NCI-H82 treated with DMSO at 0.1 percent for 48 hours (cell line): ENCODE results near the gene IFI35.

Experiments
- DNase-seq: peaks from one replicate; lab custom pipeline; 2025; ENCODE audit not compliant: unreplicated experiment; lab: John Stamatoyannopoulos, UW

IFI35 gene

DNA sequence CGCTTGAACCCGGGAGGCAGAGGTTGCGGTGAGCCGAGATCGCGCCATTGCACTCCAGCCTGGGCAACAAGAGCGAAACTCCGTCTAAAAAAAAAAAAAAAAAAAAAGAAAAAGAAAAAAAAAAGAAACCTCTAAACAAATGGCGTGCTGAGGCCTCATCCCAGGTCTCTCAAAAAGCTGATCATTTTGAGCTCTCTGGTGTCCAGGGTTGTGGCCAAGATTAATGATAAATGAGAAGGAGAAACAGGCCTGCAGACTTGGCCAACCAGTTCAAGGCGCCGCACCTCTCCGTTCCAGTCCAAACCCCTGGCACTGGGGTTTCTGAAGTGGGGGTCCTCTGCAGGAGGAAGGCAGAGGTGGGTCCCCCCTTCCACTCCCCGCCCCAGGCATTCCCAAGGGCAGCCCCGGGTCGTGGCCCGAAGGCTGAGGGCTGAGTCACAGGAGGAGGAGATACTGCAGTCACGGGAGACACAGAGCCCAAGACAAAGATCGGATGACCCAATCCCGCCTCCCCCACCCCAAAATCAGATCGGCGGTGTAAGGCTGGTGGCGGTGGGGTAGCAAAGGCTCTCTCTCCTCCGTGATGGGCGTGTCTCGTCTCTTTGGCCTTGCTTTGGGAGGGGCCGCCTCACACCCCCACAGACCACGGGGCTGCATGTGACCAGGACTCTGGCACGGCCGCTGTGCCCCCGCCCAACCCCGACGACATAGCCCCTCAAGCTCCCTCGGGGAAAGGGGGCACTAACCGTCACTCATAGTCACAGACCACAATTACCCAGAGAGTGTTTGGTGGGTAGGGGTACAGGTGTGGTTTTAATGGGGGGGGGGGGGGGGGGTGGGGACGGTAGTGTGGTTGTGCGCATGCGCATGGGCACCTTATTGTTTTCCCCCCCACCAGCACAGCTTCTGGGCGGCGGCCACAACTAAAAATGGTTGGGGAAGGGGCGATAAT lies 14.5 kb downstream of the IFI35 start:
- DNase-seq, result no peak

DNA sequence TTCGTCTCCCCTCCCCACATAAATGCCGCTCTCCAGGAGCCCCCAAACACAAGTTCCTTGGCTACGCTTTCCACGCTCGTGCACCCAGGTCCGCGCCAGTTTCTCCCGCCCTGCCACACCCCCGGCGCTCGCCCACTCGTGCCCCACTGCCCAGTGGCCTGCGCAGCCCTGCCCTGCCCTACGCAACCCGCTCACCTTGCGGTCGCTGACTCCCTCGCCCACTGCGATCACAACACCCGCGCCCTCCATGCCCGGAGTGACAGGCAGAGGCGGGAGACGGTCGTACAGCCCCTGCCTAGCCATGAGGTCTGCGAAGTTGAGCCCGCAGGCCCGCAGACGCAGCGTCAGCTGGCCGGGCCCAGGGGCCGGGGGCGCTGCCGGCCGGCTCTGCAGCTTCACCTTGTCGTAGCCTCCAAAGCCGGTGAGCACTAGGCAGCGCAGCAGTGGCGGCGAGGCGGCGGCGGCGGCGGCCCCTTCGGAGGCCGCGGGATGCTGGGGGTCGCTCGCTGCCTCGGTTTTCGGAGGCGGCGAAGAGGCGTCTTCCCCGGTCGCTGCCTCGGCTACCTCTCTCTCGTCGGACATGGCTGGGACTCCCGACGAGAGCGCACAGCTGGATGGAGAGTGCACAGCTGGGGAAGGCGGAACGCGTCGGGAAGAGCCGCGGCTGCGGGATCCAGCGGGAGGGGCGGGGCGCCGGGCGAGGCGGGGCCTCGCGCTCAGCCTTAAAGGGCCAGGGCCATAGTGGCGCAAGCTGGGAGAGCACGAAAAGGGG lies 15.3 kb downstream of the IFI35 start, which contains the start of gene VAT1:
VAT1 (minus strand) TSS at position 645 of the 772 bp plus-strand sequence; CDS start at position 582, 63 bp downstream.
- peak; percentile 67 for DNase-seq

DNA sequence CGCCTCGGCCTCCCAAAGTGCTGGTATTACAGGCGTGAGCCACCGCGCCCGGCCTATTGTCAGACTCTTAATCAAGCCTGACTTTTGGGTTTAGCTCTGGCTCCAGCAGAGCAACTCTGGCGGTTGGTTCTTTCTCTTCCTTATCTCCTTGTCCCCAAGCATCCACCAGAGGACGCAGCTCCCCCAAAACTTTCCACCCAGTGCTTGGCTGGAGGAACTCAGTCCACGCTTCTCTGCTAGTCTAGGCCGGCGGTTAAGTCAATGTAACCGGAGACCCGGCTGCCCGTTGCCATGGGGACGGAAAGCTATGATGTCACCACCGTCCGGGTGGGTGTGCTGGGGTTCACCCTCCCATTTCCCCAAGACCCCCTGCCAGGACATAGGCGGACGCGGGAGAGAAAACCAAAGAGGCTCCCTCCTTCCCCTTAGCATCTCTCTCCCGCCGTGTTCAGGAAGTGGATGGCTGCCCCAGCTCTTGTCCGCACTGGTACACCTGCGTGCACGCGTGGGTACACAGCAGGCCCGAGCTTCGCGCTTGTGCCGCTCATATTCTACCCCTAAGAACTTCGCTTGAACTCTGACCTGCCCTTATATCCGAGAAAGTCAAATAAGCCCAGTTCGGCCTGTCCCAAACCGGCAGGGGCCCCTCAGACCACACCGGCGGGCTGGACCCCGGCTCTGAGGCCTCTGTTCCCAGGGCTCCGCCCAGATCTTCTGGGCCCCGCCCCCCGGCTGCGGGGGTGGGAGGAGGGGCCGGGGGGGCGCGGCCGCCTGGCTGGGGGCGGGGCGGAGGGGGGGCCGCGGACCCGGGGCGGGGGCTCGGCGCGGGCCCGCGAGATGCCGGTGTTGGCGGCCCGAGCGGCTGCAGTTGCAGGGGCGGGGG lies 18.1 kb downstream of the IFI35 start, which contains the start of gene RND2:
RND2 (plus strand) TSS at position 825 of the 883 bp plus-strand sequence. CDS start 117 bp downstream, outside the sequence.
- peak; percentile 82 for DNase-seq

DNA sequence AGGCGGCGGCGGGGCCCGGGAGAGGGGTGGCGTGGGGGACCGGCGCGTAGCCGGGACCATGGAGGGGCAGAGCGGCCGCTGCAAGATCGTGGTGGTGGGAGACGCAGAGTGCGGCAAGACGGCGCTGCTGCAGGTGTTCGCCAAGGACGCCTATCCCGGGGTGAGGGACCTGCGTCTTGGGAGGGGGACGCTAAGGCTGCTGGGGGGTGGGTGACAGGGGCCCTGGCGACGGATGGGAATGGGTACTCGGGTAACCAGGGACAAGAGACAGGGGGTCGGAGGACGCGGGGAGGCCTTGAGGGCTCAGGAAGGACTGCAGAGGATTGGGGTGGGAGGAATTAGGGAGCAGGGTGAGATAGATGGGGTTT lies 18.7 kb downstream of the IFI35 start:
- no peak for DNase-seq

DNA sequence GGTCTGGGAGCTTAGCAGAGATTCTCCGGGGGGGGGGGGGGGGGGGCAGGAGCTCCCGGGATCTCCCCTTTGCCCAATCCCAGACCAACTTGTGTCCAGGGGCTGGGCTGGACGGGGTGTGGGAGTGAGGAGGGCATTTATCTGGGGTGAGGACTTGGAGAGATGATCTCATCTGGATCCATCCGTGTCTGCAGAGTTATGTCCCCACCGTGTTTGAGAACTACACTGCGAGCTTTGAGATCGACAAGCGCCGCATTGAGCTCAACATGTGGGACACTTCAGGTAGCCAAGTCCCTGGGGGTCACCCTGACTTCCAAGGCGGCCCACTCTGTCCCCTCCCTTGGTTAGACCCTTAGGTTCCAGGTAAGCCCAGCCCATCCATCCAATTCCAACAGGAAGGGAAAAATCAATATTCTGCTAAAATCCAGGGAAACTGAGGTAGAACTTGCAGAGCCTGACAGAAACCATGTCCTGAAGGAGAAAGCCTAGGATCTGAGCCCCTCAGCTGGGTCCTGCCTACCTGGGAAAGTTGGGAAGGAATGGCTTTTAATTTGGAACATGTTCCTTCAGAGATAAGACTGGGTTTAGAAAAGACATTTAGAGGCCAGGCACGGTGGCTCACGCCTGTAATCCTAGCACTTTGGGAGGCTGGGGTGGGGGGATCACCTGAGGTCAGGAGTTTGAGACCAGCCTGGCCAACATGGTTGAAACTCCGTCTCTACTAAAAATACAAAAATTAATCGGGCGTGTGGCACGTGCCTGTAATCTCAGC lies 19.4 kb downstream of the IFI35 start:
- no peak for DNase-seq

DNA sequence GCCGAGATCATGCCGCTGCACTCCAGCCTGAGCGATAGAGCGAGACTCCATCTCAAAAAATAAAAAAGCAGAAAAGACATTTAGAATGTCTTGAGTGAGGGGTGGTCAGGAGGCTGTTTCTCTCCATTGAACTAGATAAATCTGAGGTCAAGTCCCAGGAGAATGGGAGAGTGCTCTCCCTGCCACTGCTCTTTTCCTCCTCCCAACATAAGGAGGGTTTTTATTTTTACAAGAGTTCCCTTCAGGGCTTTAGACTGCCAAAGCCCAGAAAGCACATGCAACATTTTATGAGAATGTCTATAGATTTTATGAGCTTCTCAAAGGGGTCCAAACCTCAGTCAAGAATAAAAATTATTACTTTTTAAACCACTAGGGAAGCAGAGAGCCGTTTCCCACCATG lies 20.0 kb downstream of the IFI35 start:
- DNase-seq, result no peak

DNA sequence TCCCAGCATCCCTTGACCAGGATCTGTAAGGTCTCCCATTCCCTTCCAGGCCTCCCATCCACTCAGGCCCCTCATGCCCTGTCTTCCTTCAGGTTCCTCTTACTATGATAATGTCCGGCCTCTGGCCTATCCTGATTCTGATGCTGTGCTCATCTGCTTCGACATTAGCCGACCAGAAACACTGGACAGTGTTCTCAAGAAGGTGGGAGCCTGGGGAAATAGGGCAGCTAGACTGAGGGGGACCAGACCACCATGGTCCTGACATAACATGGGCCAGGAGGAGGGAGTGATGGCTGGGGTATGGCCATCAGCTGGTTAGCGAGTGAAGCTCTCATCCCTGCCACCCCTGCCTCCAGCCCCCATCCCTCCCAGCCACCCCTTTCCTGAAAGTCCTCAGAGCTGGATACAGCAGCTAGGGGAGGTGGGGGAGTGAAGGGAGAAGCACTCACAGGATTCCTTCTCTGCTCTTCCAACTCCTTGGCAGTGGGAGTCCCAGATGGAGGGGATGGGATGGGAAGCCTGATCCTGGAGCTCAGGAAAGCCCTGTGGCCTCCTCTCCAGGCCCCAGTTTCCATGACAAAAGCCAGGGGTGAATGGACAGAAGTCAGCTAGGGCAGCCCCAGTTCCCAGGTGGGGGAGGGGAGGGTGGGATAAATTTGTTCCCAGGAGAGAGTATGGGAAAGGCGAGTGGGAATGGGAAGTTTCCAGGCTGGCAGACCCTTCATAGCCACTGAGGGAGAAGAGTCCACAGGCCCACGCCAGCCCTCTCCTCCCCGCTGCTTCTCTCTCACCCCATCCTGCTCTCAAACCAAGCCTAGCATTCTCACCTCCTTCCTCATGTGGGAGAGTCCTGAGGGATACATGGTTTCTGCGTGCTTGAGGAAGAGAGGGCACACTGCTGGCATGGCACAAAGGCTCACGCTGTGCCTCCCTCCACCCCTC lies 20.8 kb downstream of the IFI35 start:
- DNase-seq, result no peak

DNA sequence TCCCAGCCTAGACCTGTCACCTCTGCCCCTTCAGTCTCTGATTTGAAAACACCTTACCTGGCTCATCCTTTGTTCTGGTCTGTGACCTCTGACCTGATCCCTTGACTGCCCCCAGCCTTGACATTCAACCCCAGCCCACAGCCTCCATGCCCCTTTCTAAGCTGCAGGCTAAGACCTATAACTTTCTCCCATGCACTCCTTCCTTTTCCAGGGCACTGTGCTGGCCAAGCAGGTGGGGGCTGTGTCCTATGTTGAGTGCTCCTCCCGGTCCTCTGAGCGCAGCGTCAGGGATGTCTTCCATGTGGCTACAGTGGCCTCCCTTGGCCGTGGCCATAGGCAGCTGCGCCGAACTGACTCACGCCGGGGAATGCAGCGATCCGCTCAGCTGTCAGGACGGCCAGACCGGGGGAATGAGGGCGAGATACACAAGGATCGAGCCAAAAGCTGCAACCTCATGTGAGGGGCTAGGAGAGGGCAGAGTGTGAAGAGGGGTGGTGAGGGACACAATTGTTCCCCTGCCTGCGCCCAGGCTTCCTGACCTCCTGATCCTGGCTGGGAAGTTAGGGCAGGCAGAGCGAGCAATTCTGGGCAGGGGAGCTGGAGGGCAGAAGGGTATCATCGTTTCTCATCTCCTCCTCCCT lies 21.8 kb downstream of the IFI35 start:
- DNase-seq, result no peak

DNA sequence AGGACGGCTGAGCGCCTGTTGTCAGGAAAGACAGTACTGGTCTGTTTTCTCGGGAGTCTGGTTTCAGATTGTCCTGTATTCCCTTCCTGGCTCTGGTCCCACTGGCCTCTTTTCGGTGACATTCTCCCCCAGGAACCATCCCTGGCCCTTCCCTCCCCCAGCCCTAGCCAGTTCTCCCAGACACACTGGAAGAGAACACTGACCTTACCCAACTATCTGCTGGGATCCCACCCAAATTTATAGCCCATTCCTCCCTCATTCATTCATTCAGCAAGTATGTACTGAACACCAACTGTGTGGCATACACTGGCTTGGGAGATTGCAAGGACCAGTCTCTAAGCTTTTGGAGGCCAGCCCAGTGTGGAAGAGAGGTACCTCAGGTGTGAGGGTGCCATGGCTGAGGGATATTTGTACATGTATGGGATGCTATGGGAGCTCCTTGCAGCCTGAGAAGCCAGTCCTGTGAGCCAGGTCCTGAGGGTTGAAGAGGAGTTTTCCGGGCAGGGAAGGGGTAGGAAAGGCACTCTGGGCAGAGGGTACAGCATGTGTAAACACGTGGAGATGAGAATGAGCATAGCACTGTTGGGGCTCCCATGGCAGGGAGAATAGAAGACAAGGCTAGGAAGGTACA lies 23.7 kb downstream of the IFI35 start:
- no peak for DNase-seq

DNA sequence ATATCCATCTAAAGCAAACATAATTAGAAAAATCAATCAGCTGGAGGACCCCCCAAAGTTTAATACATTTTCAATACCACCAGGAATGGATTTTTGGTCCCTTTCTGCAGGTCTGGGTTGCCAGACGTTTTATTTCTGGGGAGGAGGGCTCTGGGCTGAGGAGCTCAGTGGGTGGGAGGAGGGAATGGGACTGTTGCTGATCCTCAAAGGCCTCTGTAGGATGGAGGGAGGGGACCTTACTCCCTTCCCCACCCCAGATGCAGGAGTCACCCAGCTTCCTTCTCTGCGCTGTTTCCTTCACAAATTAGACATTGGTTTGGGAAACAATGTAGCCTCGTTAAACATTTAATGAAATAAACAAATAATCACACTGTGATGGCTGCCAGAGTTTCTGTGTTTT lies 25.1 kb downstream of the IFI35 start:
- DNase-seq, result no peak

DNA sequence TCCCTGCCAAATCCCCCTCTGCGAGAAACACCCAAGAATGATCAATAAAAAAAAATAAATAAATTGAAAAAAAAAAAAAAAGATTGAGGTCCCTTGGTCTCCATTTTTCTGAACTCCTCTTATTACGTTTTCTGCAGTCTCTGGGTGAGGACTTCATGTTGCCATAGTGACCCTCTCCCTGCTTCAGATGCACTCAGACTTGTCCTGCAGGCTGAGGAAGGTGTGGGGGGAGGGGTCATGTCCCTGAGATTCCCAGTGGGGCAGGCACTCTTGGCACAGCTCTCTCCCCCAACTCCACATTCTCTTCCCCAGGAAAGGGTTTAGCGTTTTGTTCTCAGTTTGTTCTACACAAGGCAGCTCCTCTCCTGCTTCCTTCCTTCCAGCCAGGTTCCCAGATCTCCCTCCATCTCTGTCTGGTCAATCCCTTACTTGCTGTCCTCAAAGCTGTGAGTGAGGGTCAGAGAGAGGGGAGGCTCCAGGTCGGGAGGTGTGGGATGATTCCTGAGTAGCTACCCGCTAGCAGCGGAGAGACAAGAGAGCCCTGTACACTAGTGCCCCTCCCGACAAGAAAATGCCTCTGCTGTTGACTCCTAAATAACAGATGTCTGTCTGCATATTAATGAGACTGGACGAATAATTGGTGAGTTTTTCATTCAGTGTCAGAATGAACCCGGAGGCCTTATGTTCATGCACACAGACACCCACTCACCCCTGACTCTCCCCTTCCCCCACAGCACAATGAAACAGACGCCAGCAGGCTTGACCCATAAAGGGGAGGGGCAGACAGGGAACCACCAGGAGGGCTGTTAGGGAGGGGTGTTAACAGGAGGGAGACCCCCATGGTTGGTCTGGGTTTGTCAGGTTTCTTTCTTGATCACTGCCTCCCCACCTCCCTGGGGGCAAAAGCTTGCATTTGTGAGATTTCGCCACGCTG lies 27.6 kb downstream of the IFI35 start:
- DNase-seq, result peak; percentile 55

DNA sequence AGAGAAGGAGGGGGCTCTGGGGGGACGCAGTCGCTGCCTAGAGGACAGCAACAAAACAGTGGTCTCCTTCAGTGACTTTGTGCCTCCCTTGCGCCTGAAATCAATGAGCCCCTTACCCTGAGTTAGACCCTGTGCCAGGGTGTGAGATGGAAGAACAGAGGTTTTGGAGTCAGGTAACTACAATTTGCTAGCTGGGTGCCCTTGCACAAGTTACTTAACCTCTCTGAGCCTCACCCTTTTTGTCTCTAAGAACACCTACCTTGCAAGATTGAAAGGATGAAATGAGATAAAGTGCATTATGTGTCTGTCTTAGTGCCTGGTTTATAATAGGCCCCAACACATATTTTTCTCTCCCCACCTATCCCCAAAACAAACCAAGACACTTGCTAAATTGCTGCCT lies 28.3 kb downstream of the IFI35 start:
- DNase-seq, result no peak

DNA sequence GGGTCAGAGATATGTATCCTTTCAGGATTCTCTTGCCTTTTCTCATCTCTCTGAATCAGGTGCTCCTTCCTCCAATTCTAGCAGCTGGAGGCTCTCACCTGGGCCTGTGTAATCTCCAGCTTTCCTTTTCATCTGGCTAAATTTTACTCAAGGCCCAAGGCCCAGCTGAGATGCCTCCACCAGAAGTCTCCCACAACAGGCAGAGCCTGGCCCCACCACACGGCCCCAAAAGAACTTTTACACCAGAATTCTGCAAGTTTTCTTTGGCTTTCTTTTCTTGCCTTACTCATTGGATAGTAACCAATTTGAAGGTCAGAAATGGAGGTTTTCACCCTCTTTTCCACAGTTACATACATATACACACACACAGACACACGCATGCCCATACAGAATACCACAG lies 33.1 kb downstream of the IFI35 start:
- no peak for DNase-seq

DNA sequence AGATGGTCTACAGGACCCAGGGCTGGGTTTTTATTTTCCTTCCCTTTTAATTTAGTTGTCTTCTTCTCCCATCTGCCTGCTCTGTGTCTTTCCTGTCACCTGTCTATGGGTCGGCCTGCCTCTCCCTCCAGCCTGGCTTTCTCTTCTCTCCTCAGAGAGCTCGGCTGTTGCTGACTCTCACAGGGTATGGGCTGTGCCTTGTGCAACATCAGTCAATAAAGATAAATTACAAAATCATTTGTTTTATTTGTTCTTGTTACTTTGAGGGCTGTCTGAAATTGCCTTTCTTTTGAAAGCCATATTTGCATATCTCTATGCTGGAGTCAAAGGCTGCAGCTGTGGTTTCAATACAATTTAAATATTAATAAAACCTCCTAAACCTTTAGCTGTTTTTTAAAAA lies 34.1 kb downstream of the IFI35 start:
- no peak for DNase-seq

DNA sequence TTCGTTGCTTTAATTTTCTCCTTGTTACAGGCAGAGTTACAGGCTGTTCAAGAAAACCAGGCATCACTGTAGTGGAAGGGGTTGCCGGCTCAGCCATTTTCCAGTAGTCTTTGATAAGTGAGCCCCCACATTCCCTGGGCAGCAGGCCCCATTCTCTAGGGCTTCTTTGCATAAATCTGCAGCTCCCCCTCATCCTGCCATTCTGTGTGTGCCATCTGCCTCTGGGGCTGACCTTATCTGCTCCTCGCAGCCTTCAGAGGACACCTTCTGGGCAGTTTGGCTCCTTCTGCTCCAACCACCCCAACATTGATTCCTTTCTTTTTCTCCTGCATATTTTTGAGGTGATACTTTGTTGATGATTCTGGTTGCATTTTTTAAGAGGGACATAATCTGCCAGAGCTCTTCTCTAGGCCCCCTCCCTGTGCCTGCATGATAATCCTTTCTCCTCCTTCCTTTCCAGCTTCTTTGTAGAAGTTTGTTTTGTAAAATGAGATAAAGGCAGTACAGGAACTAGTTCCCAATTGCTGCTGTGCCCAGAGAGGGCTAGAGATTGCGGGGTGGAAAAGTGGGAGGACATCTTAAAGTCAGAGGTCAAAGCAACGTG lies 35.5 kb downstream of the IFI35 start:
- DNase-seq, result peak; percentile 34

DNA sequence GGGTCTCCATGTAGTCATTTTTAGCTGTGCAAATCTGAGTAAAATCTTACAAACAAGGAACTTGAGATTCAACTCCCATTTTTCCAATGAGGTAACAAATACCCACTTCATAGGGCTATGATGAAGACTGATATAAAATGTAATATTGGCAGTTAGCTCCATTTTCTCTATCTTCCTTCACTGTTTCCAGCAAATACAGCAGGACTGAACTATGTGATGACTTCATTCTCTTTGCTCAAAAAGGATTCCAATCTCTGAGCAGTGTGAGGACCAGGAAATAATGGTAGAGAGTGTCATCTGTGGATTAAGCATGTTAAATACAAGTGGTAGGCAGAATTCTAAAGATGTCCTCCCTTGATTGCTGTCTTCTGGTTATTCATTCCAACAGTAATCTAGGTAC lies 36.7 kb downstream of the IFI35 start:
- no peak for DNase-seq

DNA sequence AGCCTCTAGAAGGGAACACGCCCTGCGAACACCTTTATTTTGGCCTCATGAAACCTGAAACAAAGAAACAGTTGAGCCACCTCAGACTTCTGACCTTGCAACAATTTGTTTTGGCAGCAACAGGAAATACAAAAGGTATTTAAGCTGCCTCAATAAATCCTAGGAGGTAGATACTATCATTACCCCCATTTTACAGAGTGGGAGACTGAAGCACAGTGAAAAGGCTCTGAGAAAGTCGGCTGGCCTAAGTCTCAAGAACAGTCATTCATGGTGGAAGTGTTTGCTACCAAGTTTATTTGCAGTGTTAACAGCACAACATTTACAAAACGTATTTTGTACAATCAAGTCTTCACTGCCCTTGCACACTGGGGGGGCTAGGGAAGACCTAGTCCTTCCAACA lies 37.4 kb downstream of the IFI35 start:
- no peak for DNase-seq
